ENCODE measurements around the gene KDM5B.
A peak's percentile ranks its signal among the peaks of the same experiment; 100 is the strongest.
"Not testable (repeated sequence)": the region's sequence is repeated elsewhere in the genome, so short reads cannot be mapped to it uniquely, and the experiment has no call there.

Gene KDM5B

DNA sequence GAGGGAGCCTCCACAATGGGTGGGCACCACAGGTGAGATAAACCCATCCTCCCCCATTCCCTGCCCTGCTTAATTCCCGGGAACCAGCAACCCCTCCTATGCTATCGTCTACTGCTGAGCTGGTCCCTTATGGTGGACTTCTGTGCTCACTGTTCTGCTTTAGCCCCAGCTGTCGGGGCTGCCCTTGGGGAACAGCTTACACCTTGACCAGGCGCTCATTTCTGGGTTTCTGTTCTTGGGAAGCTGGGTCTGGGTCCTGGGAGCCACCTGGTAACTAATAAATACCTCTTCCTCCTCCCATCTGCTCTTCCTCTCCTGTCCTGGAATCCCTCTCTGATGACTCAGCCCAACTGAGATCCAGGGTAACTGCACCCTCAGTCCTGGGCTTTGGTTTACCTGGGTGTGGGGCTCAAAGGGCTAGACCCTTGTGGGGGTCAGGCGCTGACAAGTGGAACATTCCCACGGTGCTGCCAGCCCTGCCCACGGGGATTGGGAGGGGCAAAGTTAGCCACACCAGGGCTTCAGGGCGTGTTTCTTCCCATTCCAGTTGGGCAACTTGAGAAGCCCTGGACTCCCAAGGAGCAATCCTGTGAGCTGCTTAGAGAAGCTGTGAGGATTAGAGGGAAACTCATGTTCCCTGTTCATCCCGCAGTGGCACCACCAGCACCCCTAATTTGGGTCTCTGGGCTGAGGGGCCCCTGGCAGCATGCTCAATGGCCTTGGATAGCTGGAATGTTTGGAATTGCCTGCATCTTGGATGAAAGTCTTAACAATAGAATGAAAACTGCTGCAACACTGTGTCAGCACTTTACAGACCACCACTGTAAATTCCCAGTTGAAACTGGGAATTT is 4.2 kb upstream of the KDM5B start:
- DNase-seq, result no peak

DNA sequence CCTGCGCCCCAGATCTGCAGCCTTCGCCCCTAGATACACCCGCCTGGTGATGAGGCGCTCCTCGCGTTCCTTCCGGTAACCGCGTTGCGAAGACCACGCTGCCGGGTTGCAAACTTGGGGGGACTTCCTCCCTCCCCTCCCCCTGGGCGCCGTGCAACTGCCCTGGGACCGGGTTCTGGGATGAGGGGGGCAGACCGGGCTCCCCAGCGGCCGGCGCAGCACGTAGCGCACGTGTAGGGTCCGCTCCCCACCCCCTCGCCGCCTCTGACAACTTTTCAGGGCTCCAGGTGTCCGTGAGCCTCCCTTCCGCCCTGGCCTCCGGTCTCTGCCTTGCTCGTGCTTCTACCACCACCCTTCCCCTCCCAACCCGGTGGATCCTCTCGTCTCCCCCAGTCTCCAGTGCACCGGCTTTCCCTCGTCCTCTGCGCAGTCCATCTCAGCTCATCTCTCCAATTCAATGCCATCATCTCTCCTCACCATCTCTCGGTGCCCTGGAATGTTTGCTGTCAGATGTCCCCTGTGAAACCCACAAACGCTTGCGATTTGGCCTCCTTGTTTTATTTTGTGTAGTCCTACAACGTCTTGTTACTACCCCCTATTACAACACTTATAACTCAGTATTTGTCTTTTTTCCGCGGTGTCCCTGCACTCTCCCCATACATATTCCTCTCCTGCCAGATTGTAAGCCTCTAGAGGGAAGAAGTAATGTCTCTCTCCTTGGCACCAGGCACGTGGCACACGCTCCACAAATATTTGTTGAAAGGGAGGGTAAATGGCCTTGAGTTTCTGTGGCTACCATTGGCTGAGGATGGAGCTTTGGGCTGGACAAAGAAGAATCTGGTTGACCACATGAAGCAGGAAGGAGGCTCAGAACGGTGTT is 3.3 kb upstream of the KDM5B start:
- no peak for DNase-seq

DNA sequence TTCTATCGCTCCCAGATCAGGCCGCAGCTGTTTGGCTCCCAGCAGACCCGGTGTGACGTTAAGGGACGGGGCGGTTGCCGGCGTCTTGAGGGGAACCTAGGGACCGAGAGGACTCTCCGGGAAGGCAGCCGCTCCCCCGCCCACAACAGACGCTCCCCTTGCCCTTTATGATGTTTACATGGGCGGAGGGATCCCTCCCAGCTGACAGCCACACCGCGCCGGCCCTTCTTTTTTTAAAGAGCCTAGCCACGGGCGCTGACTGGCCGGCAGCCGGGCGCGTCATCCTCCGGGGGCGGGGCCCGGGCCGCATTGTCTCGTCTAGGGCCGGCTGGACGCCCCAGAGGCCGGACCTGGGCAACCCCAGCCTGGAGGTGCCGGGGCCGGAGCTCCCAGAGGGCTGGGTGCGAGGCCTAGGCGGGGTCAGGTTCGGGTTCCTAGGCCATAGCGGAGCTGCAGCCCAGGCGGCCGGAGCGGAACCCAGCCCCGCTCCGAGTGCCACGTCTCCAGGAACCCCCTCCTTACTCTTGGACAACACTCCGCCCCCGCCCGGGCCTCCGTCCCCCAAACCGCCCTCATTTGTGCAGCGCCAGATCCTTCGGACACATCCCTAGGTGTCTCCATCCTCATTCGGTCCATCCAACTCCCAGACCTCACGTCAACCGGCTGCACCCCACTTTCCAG is 2.5 kb upstream of the KDM5B start, which contains the start of gene PCAT6:
Gene PCAT6, plus strand, starts transcription at position 340 of the 681 bp plus-strand sequence.
- DNase-seq, result peak; percentile 96

DNA sequence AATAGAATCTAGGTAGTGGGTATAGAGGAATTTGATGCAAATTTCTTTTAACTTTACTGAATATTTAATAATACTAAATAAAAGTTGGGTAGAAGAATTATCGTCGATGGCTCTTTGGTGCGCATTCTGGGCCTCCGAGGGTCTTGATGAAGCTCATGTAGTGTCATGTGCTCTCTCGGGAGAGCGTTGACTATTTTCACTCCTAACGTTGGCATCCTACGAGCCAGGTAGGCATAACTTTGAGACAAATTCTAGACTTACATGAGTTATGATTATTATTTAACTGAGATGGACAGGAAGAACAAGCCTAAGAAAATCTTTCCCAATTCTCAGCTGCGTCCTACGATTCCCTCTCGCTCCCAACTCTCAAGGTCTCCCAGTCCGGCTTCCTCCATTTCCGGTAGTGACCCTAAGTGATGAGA is 2.0 kb upstream of the KDM5B start:
- no peak for DNase-seq

DNA sequence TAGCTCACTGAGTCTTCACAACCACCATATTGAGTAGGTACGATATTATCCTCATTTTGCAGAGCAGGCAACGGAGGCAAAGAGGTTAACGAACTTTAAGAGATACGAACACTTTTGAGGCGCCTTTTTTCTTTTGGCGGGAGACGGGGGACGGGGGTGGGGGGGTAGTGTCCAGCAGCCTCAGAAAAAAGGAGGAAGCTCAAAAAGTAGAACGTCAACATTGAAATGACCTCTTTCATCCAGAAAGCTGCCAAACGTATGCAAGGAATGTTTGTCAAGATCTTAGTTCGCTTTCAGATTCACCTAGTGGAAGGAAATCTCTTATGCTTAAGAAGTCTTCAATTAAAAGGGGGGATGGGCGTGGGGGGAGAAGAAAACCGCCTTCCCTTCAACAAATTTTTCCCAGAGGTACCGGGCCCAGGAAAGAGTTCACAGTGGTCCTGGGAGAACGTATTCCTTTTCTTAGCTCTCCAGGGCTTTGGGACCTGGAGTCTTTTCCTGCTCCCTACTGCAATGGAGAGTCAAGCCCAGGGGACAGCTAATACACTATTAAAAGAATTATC is 1.5 kb upstream of the KDM5B start:
- no peak for DNase-seq

DNA sequence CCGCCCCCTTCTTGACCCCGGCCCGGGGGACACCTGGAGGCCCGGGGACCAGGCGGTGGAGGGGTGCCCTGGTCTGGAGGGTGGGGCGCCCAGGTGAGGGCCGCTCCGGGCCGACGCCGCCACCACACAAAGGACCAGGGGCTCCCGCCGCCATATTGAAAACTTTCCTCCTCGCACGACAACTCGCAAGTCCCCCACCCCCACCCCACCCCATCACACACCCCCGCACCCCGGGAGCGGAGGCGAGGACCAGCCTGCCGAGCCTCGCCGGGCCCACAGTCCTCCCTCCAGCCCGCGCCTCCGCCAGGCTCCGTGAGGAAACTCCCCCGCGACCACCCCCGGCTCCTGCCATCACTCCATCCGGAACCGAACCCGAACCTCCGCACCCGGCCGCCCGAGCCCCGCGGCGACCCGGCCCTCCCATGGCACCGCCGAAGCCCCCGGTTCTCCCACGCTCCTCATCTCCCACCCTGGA is 733 bp downstream of the KDM5B start:
- DNase-seq, result peak; percentile 13

DNA sequence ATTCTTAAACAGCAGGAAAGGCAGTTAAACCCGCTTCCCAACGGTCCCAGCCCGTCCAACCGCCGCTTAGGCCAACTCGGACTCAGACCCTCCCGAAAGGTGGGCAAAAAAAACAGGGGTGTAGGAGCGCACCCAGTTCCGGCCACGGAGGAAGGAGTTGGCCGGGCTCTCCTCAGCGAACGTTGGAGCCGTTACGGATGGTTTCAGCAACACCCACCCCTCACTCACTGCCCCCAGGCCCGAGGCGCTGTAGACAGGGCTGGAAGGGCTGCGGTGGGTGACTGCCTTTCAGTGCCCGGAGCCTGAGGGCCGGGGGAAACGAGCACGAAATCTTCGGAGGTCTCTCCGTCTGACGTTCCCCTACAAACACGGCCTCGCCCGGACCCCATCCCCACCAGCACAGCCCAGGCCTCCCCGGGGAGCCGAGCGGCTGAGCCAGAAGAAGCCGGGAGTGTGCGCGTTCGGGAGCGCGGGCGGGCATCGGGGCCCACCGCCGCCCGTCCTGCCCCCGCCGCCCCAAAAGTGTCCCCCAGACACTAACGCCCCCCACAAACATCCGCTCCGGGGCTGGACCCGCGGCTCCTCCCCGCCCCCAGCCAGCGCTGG is 1.3 kb downstream of the KDM5B start:
- DNase-seq, result peak; percentile 18

DNA sequence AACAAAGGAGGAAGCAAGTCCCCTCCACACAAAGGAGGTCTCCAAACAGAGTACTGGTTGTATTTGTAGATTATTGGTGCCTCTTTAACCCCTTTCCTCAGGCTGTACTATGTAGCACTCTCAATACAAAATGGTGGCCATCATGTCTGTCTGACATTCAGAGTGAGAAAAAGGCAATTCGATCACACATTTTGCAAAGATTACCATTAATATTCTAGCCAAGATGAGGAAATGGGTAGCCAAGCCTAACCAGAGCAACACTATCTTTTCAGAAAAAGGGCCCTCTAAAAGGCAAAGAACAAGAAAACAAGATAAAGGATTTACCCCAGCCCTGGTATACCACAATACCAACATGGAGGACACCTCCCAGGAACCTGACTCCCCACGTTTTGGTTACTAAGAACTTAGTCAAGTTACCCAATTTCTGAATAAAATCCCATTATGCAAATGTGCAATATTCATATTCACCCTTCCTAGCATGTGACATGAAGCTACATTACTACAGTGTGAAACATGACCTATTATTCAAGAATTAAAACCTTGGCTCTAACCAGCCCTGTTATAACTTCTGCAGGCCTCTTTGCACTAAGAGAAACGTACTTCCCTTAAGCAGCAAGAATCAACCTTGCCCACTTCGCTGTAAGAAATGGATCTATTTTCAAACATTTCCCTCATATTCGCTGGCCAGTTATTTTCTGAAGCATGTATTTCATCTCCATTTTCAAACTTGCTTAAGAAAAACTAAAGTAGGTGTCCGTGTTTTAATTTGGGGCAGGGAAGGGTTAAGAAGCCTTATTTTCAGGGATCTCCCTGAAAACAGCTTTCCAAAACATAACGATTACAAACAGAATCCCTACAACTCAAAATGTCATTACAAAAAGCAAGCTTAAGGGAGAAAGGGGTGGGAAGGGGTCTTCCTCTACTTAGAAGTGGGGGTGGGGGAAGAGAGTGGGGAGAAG is 2.1 kb downstream of the KDM5B start:
- DNase-seq, result peak; percentile 64

DNA sequence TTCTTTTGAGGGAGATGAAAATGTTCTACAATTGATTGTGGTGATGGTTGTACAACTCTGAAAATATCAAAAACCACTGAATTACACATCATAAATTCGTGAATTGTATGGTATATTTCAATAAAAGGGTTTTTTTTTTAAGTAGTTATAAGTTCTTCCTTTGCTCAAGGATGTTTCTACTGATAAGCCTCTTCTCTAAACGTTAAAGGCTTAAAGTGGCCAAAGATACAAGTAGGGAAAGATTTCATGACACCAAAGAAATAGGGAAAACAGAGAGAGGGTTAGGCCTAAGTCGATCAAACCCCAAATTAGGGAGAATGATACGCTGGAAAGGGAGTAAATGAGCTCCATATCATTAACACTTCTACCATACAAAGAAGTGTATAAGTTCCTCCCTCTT is 4.1 kb downstream of the KDM5B start:
- DNase-seq, result no peak

DNA sequence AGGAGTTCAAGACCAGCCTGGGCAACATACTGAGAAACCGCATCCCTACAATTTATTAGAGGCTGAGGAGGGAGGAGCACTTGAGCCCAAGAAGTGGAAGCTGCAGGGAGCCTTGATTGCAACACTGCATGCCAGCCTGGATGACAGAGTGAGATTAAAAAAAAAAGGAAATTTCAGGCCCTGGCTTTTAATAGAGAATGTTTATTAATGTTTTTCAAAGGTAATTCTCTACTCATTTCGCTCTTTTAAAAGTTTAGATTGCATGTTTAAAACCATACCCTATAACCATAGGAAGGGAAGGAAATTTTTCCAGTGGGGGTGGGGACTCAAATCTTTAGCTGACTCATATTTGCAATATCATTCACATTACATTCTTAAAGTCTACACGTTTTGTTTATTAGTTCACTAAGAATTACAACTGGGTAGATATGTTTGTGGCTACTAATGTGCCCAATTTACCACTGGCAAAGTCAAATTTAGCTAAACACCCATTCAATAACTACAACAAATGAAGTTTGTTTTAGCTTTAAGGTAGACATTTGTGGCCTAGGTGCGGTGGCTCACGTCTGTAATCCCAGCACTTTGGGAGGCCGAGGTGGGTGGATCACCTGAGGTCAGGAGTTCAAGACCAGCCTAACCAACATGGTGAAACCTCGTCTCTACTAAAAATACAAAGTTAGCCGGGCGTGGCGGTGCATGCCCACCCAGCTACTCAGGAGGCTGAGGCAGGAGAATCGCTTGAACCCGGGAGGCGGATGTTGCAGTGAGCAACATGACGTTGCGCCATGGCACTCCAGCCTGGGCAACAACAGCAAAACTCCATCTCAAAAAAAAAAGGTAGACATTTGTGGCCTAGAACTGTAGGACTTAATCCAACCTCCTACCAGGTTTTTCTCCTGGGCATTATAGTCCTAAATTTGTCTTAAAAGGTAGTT is 5.0 kb downstream of the KDM5B start:
- DNase-seq, result peak; percentile 58

DNA sequence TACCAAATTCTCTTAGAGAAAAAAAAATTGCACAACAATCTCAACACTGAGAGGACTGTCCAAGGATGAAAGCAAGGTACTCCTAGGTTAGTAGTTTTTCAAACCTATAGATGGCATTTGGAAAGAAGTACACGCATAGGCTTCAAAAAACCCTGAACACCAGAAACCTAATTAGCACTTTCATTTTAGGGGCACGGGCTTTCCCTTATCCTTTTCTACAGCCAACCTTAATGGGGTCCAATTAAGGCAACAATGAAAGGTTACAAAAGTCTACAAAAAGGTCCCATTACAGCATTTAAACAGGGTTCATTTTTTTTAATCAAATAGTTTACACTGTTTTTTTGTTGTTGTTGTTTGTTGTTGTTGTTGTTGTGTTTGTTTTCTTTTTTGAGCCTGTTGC is 6.2 kb downstream of the KDM5B start:
- DNase-seq, result no peak

DNA sequence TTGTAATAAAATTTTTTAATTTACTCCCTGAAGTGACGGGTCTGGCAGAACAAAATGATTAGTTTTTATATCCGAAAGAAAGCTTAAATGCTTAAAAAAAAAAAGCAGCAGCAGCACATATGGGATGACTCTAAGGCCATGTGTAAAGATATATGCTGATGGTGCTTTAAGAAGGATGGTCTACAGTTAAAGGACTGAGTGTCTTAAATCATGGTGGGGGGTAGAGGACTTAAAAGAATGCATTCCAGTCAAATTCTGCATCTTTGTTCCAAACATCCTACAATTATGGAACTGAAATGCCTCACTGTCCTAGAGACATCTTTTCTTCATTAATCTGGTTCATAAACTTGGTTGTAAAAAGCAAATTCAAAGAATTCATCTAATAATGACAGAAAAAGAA is 7.0 kb downstream of the KDM5B start:
- no peak for DNase-seq

DNA sequence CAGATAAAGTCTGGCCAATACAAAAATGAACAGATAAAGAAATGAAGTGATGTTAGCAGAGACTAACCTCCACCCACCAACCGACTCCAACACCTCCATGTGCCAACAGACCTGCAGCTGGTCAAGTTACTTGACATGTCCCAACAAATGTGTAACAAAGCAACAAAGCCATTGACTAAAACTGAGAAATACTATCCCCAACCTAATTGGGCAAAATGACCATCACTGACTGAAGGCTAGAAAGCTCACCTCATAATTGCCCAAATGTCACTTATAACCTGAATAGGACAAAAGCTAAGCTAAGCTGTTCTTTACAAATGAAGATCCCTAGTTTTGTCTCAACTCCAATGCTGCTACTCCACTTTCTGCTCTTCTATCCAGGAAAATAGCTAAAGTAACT is 7.5 kb downstream of the KDM5B start:
- no peak for DNase-seq

DNA sequence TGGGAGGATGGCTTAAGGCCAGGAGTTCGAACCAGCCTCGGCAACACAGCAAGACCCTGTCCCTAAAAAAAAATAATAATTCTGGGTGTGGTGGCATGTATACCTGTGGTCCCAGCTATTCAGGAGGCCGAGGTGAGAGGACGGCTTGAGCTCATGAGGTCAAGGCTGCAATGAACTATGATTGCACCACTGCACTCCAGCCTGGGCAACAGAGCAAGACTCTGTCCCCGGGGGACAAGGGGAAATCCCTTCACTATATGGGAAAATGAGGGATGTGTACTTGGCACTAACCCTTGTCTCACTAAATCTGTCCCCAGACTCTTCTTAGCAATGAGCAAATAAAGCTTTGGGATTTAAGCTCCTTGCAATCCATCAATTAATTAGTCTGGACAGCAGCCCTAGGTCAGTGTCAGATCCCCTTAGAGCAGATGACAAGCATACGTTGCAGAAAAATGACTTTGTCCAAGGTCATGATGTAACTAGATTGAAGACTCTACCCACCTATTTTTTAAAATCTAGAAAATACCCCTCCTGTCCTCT is 9.4 kb downstream of the KDM5B start:
- DNase-seq, result no peak

DNA sequence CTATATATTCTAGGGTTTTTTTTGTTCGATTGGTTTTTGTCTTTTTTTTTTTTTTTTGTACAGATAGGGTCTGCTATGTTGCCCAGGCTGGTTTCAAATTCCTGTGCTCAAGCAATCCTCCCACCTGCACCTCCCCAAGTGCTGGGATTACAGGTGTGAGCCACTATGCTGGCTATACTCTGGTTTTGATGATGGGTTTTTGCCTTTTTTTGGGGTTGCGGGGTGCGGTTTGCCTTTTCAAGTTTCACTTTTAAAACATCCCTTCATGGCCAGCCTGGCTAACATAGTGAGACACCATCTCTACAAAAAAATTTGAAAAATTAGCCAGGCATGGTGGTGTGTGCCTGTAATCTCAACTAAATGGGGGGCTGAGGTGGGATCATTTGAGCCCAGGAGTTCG is 10.0 kb downstream of the KDM5B start:
- DNase-seq, result no peak

DNA sequence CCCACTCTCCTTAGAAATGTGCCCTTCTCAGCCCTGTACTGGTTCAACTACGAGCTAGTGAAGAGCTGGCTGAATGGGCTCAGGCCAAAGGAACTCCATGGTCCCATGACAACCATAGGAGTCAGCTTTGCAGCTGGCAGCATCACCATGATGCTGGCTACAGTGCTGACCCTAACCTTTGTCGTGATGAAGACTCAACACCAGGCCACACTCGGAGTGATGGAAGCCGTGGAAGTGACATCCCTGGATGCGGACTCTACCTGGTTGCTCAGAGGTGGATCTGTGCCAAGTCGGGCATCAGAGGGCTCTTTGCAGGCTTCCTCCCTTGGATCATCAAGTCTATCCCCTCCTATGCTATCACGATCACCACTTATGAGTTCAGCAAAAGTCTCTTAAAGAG is 11.6 kb downstream of the KDM5B start:
- no peak for DNase-seq

DNA sequence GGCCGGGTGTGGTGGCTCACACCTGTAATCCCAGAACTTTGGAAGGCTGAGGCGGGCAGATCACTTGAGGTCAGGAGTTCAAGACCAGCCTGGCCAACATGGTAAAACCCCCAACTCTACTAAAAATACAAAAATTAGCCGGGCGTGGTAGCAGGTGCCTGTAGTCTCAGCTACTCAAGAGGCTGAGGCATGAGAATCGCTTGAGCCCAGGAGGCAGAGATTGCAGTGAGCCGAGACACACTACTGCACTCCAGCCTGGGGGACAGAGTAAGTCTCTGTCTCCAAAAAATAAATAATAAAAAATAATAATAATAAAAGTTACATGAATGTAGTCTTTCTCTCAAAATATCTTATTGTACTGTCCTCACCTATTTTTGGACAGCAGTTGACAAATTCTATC is 13.3 kb downstream of the KDM5B start:
- DNase-seq, result not testable (repeated sequence)

DNA sequence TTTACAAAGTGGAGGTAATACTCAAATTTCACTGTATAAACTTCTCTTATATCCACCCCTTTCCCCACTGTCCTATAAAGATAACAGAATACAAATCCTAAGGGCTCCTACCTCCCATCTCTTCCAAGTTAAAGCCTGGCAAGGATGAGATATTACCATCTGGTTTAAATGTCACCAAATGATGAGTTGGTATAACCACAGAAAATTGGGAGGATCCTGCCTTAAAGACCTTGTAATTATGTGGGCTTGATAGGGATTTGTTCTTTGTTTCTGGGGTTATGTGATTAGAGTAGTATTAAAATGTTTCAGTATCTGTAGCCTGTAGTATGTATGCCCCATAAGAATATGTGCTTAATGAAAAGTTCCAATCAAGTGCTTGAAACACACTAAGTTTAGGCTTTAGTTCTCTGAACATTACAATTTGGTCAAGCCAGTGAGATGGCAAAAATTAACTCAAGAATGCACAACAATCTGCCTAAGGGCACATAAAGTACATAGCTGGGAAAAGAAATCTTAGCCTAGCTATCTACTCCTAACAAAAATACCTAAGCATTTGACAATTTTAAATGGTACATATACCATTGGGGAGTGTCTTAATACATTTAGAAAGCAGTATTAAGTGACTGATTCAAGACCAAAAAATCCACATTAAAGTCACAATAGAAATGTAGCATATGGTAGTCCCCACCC is 14.0 kb downstream of the KDM5B start:
- DNase-seq, result no peak
